ENCODE measurements around the gene ZMYM5. TPM values are rescaled to one million over a fixed set of nuclear protein-coding genes. Genes with fewer than 3 reads are reported as not detected.
"Not testable (repeated sequence)": the region's sequence is repeated elsewhere in the genome, so short reads cannot be mapped to it uniquely, and the experiment has no call there.

The ZMYM5 gene
- total RNA-seq, 1 experiment from 2014 or later, result 16.7 TPM

DNA sequence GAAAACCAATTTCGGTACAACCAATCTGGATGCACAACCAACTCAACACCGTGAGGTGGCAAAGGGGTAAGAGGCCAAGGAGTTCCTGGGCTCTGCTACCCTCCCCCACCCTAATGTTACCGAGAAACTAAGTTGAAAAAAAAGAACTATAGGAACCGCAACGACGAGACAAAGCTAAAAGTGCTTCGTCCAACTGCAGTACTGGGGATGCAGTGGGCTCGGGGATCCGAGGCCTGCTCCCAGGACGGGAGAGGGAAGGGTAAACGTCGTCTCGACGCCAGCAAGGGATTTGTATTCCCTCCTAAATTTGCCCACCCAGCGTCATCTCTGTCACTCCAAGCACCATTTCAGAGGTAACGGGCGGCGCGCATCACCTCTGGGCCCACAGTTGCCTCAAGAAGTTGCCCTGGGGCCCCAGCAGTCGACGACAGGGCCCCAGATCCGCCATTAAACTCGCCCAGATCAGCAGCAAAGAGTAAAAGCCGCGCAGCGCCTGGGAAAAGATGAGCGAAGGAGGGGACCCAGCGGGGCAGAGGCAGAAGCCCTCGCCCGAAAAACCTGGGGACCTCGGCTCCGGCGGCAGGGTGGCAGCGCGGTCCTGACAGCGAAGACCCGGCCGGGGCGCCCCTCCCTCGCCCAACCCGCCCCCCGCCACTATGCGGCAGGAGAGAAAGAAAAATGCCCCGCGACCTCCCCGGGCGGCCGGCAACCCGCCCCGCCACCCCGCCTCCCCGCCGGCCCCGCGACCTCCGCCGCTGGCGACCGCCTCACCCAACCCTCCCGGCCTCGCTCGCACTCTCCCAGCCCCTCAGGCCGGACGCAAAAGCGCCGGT is 752 bp downstream of the ZMYM5 start:
- no TSS peak for BruUV-seq (replicated peaks)
- Histone ChIP-seq H3K4me1 (peaks cover 12% of the 10 kb centered on the region), H3K27me3 (replicated peaks; ENCODE audit: control insufficient read depth, insufficient read depth, low read length) (no peaks in the 10 kb centered on the region), H3K9me3 (no peaks in the 10 kb centered on the region), H3K4me3 (ENCODE audit: low read depth, low read length) (peak overlapping the region; percentile 77), H3K36me3 (ENCODE audit: control insufficient read depth, insufficient read depth, low read length) (no peaks in the 10 kb centered on the region)
- H3K4me1 Mint-ChIP-seq (ENCODE audit: low read depth, unreplicated experiment), result peaks cover 14% of the 10 kb centered on the region
- intact Hi-C loops (cut with micrococcal nuclease; ENCODE audit: unreplicated experiment), result loop anchor here (2.0 to 10.0 kb wide), 4 partner anchors 45 to 260 kb away; partner anchors contain the start of gene ZMYM2
- H3K27me3 Mint-ChIP-seq (ENCODE audit: insufficient read depth, unreplicated experiment), result no peaks in the 10 kb centered on the region
- POLR2A ChIA-PET, result interaction anchor here (1.0 to 1.1 kb wide), 2 partner anchors 14 to 80 kb away, joined by 4 to 11 read pairs; partner anchors contain the start of gene PSPC1
- peak overlapping the region; percentile 87 for H3K27ac Mint-ChIP-seq (ENCODE audit: unreplicated experiment)
- no peaks in the 10 kb centered on the region for H3K9me3 Mint-ChIP-seq (ENCODE audit: unreplicated experiment)
- no peak for TF ChIP-seq CTCF (IDR thresholded peaks at IDR 0.05; ENCODE audit: insufficient read depth in 1 of 2, low read depth in 1 of 2, low read length in 1 of 2, severe bottlenecking in 1 of 2, unreplicated experiment in 1 of 2)
- H3K36me3 Mint-ChIP-seq (ENCODE audit: insufficient read depth, unreplicated experiment), result peaks cover 62% of the 10 kb centered on the region
- DNase-seq, result peak in 1 of 2 experiments; percentile 46
- H3K4me3 Mint-ChIP-seq (ENCODE audit: unreplicated experiment), result peak overlapping the region; percentile 87
- CTCF ChIA-PET, result interaction anchor here (0.6 to 1.3 kb wide), 2 partner anchors 139 to 335 kb away, joined by 3 read pairs; no protein-coding TSS in a partner anchor

DNA sequence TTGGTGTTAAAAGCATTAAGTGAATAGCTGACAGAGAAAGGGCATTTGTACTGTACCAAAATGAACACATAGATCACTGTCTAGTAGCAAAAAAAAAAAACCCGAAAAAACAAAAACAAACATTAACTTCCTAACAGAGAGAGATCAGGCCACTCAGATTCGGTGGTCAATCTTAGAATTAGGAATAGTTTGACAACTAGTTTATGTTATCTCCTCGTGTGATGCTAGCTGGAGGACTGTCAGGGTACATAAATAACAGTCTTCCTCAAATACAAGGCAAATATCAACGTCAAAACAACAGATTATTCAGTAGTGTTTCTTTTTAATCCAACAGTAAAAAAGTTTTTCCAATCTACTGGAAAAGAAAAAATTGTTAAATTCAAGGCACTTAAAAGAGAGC is 1.7 kb downstream of the ZMYM5 start:
- no peak for TF ChIP-seq CTCF (IDR thresholded peaks at IDR 0.05; ENCODE audit: insufficient read depth in 1 of 2, low read depth in 1 of 2, low read length in 1 of 2, severe bottlenecking in 1 of 2, unreplicated experiment in 1 of 2)
- peak overlapping the region; percentile 87 for H3K27ac Mint-ChIP-seq (ENCODE audit: unreplicated experiment)
- H3K27me3 Mint-ChIP-seq (ENCODE audit: insufficient read depth, unreplicated experiment), result no peaks in the 10 kb centered on the region
- Histone ChIP-seq H3K27me3 (replicated peaks; ENCODE audit: control insufficient read depth, insufficient read depth, low read length) (no peaks in the 10 kb centered on the region), H3K4me3 (ENCODE audit: low read depth, low read length) (peak overlapping the region; percentile 77), H3K4me1 (peaks cover 12% of the 10 kb centered on the region), H3K9me3 (no peaks in the 10 kb centered on the region), H3K36me3 (ENCODE audit: control insufficient read depth, insufficient read depth, low read length) (no peaks in the 10 kb centered on the region)
- no peaks in the 10 kb centered on the region for H3K9me3 Mint-ChIP-seq (ENCODE audit: unreplicated experiment)
- no peak for DNase-seq
- TSS peak; percentile 43 for BruUV-seq (replicated peaks)
- peak overlapping the region; percentile 87 for H3K4me3 Mint-ChIP-seq (ENCODE audit: unreplicated experiment)
- intact Hi-C loops (cut with micrococcal nuclease; ENCODE audit: unreplicated experiment), result loop anchor here (2.0 to 10.0 kb wide), 4 partner anchors 44 to 259 kb away; partner anchors contain the start of gene ZMYM2
- POLR2A ChIA-PET, result no interaction called here
- CTCF ChIA-PET, result interaction anchor here (0.6 kb wide), 1 partner anchor 336 kb away, joined by 3 read pairs; no protein-coding TSS in a partner anchor
- peaks cover 14% of the 10 kb centered on the region for H3K4me1 Mint-ChIP-seq (ENCODE audit: low read depth, unreplicated experiment)
- peaks cover 69% of the 10 kb centered on the region for H3K36me3 Mint-ChIP-seq (ENCODE audit: insufficient read depth, unreplicated experiment)

GRCh38 chr13:19860884-19861655 is 2.4 kb downstream of the ZMYM5 start:
- Mint-ChIP-seq H3K27ac (ENCODE audit: unreplicated experiment) (peak overlapping the region; percentile 87), H3K36me3 (ENCODE audit: insufficient read depth, unreplicated experiment) (peaks cover 69% of the 10 kb centered on the region), H3K9me3 (ENCODE audit: unreplicated experiment) (no peaks in the 10 kb centered on the region), H3K4me3 (ENCODE audit: unreplicated experiment) (peak overlapping the region; percentile 87), H3K4me1 (ENCODE audit: low read depth, unreplicated experiment) (peaks cover 14% of the 10 kb centered on the region), H3K27me3 (ENCODE audit: insufficient read depth, unreplicated experiment) (no peaks in the 10 kb centered on the region)
- TF ChIP-seq CTCF (IDR thresholded peaks at IDR 0.05; ENCODE audit: insufficient read depth in 1 of 2, low read depth in 1 of 2, low read length in 1 of 2, severe bottlenecking in 1 of 2, unreplicated experiment in 1 of 2), result no peak
- H3K4me3 ChIP-seq (ENCODE audit: low read depth, low read length), result no peak overlapping the region
- POLR2A ChIA-PET, result no interaction called here
- no peak for DNase-seq
- no peaks in the 10 kb centered on the region for H3K9me3 ChIP-seq
- no peaks in the 10 kb centered on the region for H3K27me3 ChIP-seq (replicated peaks; ENCODE audit: control insufficient read depth, insufficient read depth, low read length)
- no peaks in the 10 kb centered on the region for H3K36me3 ChIP-seq (ENCODE audit: control insufficient read depth, insufficient read depth, low read length)
- peaks cover 12% of the 10 kb centered on the region for H3K4me1 ChIP-seq
- BruUV-seq (replicated peaks), result no TSS peak
- CTCF ChIA-PET, result no interaction called here
- intact Hi-C loops (cut with micrococcal nuclease; ENCODE audit: unreplicated experiment), result loop anchor here (5.0 to 10.0 kb wide), 3 partner anchors 44 to 259 kb away; no protein-coding TSS in a partner anchor

DNA sequence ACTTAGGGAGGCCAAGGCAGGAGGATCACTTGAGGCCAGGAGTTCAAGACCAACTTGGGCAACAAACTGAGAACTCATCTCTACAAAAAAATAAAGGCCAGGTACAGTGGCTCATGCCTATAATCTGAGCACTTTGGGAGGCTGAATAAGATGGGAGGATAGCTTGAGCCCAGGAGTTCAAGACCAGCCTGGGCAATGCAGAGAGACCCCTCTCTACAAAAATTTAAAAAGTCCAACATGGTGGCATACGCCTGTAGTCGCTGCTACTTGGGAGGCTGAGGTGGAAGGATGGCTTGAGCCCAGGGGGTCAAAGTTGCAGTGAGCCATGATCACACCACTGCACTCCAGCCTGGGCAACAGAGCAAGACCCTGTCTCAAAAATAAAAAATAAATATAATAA is 5.8 kb downstream of the ZMYM5 start:
- BruUV-seq (replicated peaks); CTCF ChIA-PET: not testable (repeated sequence)
- POLR2A ChIA-PET, result interaction anchor here (0.6 kb wide), 1 partner anchor 111 kb away, joined by 3 read pairs; no protein-coding TSS in a partner anchor

More for the DNA sequence above, 5.8 kb downstream of the ZMYM5 start:
- H3K9me3 ChIP-seq; H3K27me3 ChIP-seq (replicated peaks; ENCODE audit: control insufficient read depth, insufficient read depth, low read length); DNase-seq; H3K9me3 Mint-ChIP-seq (ENCODE audit: unreplicated experiment); H3K27ac Mint-ChIP-seq (ENCODE audit: unreplicated experiment); intact Hi-C loops (cut with micrococcal nuclease; ENCODE audit: unreplicated experiment); H3K27me3 Mint-ChIP-seq (ENCODE audit: insufficient read depth, unreplicated experiment); H3K4me3 Mint-ChIP-seq (ENCODE audit: unreplicated experiment); H3K36me3 ChIP-seq (ENCODE audit: control insufficient read depth, insufficient read depth, low read length); H3K4me3 ChIP-seq (ENCODE audit: low read depth, low read length); H3K4me1 ChIP-seq: not testable (repeated sequence)
- peaks cover 14% of the 10 kb centered on the region for H3K4me1 Mint-ChIP-seq (ENCODE audit: low read depth, unreplicated experiment)
- H3K36me3 Mint-ChIP-seq (ENCODE audit: insufficient read depth, unreplicated experiment), result peaks cover 52% of the 10 kb centered on the region
